Mesenteric fat pad (tissue), 1 donor: ENCODE data around the gene ACTR6. TPM values are rescaled to one million over a fixed set of nuclear protein-coding genes. Genes with fewer than 3 reads are reported as not detected.
"Not testable (repeated sequence)": the region's sequence is repeated elsewhere in the genome, so short reads cannot be mapped to it uniquely, and the experiment has no call there.

ENCODE experiments used
- DNase-seq: peaks from one replicate; pipeline ENCODE4 v3.0.0-alpha.2; 2020; ENCODE audit warnings: low spot score
- long read RNA-seq: library from polyadenylated mRNA; unstranded; transcript quantifications from one replicate; pipeline ENCODE4 v2.0.0, GENCODE V29; 2020
- total RNA-seq: library from RNA; stranded (reverse); fragmentation: NEBNext Ultra II Directional; extraction: Animal tissue kit (Norgen Biotek cat#: 25700); gene quantifications from one replicate; pipeline ENCODE4 v1.2.1, GENCODE V29; 2021
- donor health status: DM: yes; HTN: yes; CAD: no.

The ACTR6 gene
- total RNA-seq = 17.7 TPM
- long read RNA-seq, transcript ACTR6-201 (11 exons, 2,464 nt) = major isoform, 25 of 38 reads
- long read RNA-seq, partial matches to known transcripts = 4 of 38 reads
- long read RNA-seq, other reads (novel, unspliced or antisense) = 5 of 38 reads

DNA sequence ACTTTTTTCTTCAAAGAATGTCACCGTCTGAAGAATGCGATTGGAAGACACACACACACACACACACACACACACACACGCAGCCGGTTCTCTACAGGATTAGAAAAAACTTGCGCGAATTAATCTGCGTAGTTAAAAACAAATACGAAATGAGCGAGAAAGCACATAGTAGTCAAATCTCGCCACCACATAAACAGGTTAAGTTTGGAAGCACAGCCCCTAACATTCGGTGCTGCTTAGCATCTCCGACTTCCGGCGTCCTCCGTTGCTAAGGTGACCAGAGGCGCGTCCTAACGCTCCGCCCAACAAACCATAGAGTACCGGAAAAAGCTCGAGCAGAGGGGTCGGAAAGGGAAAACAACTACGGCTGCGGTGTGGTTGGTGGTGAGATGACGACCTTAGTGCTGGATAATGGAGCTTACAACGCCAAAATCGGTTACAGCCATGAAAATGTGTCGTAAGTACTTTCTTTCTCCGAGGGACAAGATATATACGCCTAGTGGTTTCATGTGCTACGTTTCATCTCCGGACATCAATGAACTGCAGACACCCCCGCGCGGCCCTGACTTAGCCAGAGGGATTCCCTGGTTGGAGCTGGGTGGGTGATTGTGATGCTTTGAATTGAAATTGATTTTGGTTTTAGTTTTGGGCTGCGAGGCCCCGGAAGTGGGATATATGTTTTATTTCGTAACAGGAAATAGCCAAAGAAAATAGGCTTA is at the start of gene ACTR6:
Gene ACTR6 (plus strand): TSS at position 353 of the 719 bp plus-strand sequence. CDS start 37 bp downstream, at position 390.
- peak; percentile 95 for DNase-seq

DNA sequence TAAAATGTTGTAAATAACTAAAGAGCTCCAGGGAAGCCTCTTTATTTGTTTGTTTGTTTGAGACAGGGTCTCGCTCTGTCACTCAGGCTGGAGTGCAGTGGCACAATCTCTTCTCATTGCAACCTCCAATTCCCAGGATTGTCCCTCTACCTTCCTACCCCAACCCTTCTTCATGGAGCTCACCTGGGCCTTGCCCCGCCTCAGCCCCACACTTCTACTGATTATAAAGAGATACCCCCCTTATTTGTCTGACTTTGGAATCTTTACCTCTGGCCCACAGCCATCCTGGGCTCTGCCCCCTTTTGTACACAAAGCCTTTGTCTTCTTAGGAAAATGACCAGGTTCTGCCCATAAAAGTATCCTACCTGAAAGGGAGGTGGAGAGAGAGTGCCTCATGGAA is 48.8 kb upstream of the ACTR6 start:
- no peak for DNase-seq

DNA sequence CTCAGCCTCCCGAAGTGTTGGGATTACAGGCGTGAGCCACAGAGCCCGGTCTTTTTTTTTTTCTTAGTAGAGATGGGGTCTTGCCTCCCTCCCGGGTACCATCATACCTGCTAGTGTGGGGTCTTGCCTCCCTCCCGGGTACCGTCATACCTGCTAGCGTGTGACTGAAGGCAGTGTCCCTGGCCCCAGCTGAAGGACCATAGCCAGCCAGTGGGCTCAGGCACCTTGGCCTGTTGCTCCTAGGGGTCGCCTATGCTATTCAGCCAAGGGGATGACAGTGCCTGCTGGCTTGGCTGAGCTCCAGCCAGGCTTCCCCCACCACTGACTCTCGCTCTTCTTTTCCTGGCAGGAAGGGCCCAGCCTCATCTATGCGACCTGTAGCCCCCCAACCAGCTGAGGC is 47.5 kb upstream of the ACTR6 start:
- no peak for DNase-seq

DNA sequence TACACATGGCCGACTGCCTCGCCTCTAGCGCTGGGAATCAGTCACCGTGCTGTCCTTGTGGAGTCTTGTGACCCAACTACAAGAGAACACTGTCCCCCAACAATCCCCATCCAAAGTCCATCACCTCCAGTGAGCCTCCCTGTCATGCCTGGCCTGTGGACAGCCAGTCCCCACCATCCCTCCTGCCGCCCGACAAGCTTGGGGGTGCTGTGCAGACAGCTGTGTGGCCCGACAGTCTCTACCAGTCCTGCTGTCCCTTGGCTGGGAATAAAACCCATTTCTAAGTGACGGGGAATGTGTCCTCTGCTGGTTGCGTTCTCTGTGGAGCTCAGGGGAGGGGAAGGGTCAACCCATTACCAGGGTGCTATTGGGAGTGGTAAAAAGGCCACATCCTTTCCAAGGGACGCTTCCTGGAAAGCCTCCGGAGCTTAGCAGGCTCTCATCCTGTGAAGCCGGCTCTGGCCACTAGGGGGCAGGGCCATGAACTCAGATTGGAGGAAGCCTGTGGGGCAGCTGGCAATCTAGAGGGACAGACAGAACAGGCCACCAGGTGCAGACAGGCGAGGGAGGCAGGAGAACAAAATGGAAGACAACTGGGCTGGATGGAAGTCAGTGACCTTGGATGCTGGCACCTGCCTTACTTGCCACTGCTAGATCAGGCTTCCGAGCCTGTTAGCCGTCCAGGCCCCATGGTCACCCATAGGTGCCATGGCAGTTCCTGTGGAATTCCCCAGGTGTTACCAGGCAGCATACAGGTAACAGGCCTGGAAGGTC is 46.0 kb upstream of the ACTR6 start:
- DNase-seq = no peak

DNA sequence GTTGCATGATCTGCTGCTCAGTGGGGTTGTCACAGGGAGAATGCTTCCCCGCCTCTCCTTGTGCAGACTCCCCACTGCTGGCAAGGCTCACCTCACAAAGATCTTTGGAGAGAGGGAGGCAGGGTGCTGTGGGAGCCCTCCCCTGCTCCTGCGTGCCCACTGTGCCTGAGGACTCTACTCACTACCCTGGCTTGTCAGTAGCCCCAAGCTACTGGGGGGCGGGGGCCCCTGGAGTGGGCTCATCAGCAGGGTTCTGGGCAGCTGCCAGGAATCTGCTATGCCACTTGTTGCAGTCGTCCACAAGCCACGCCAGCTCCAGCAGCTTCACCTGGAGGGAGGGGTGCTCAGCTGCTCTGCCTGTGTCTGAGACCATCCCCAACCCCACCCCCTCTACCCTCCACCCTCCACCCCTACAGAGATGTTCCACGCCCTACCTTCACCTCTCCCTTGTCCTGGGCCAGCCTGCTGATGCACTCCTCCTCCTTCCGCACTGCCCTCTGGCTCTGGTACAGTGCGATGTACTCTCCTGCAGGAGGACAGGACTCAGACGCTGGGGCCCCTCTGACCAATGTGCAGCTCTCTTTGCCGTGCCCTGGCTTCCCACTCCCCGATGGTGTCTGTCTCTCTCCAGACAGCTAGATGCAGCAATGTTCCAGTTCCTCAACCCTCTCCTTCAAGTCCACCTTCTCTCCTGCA is 43.7 kb upstream of the ACTR6 start:
- no peak for DNase-seq

DNA sequence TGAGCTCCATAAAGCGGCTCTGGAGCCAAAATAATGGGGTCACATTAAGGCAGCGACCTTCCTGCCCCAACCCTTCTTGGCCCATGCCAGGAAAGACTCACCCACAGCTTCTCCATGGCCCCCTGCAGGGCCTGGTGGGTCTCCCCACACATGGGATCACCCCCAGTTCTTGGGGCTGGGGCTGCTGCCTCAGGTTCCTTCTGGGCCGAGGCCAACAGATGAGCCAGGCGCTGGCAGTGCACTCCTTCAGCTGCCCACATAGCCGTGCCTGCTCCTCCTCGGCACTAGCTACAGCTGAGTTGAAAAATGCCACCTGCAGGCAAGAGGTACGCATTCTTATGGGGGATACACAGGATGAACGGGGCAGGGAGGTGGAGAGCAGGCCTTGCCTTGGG is 43.2 kb upstream of the ACTR6 start:
- no peak for DNase-seq

DNA sequence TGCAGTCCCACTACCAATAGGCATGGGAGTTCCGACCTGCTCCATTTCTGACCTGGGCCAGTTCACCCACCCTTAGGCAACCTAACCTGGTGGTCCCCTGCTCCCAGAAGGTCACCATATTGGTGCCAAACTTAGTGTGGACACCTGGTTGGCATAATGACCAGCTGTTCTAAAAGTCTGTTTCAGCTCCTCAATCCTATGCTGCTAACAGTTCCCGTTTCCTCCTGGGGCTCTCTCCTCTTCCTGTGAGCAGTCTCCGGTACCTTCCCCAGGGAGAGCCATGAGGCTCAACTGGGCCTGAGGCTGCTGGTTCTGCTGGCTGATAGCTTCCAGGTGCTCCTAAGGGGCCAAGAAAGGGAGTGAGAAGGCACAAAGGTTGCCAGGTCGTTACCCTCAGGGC is 42.1 kb upstream of the ACTR6 start:
- DNase-seq = no peak

DNA sequence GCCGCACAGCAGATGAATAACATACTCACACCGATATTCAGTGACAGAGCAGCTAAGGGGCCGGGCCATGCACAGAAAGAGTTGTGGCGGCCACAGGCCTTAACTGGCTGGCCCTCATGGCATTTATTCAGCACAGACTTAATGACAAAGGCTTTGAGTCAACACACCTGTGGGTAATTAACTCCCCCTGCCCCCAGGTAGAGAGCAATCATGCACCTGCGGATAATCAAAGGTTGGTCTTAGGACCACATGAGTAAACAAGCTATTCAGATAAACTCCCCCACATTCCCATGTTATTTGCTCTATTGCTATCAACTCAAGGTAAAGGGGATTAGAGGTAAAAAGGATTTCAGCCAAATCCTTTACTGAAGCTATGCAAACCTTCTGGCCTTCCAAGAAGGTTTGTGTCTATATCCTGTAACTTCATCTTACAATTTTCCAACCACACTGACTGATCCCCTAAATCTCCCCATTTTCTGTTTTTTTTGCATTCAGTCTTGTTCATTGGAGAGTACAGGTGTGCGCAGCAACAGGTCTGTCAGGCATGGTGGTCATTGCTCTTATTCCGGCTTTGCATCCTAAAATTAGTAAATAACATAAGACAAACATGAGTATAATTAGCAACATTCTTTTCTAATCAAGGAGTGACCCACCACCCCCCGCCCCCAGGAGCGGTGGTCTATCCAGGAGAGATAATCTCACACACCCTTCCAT is 41.1 kb upstream of the ACTR6 start:
- no peak for DNase-seq

DNA sequence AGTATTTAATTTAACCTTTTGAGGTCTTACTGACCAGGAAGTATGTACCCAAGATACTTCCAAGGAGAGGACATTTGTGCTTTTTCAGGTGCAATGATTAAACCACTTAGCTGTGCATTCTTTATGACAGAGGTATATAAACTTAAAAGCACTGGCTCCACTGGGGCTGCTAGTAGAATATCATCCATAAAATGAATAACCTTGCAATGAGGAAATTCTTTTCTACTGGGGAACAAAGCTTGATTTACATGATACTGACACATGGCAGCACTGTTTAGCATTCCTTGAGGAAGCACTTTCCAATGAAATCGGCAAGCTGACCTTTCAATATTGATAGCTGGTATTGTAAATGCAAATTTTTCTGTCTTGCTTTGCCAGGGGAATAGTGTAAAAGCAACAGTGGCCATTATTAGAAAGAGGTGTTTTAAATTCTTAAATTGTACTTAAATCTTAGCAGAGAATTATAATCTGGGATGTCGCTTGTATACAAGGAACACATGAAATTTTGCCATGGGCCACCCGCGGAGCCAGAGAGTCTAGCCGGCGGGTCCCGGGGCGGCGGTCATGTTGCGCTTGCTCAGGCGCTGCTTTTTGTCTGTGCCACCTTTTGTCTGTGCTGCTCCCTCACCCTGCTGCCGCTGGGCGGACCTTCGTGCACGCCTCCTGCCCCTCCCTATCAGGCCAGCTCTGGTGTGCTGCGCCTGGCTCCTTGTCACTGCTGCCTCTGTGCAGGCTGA is 37.0 kb upstream of the ACTR6 start:
- no peak for DNase-seq

DNA sequence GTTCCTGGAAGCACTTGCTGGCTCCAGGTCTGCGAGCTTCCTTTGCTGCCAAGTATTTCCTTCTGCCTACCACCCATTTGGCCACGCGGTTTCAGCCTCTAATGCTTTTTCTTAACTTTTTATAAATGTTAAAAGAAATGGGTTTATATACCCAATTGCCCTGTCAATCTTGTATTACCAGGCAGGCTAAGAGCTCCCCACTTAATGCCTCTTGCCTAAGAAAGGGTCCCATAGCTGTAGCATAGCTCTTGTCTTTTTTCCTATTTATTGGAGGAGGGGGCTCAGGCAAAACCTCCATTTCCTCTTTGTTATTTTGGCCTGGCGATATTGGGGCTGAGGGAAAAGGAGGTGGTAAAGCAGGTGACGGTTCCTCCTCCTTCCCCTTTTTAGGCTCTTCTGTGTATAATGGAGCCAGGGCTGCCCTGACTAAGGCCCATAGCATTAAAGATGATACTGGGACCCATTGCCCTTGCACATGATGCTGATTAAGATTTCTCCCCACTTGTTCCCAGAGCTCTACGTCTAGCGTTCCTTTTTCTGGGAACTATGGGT is 36.4 kb upstream of the ACTR6 start:
- no peak for DNase-seq

DNA sequence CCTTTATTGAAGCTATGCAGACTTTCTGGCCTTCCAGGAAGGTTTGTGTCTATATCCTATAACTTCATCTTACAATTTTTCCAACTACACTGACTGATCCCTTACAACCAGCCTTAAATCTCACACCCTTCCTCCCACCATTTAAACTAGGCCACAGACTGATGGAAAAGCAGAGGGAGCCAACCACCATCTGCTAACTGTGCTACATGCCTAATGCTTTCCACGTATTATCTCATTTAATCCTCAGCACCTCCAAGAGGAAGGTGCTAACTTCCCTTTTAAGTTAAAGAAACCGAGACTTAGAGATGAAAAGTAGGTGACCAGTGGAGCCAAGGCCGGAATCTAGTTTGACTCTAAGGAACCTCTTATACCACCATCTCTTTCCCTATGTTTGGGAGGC is 35.3 kb upstream of the ACTR6 start:
- no peak for DNase-seq

DNA sequence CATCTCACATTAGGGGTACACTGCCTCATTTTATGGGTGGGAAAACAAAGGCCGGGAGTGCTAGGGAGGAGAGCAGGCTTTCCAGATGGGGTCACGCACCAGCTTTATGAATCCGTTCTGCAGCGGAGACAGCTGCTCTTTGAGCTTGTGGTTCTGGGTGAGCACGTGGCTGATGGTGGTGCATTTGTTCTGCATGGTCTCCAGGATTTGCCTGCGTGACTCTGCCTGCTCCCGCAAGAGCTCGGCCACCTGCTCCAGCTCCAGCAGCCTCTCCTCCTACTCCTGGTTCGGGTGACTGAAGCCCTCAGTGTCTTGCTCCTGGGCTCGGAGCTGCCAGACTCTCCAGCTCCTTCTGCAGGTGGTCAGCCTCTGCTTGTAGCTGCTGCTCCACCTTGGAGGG is 34.4 kb upstream of the ACTR6 start:
- no peak for DNase-seq

DNA sequence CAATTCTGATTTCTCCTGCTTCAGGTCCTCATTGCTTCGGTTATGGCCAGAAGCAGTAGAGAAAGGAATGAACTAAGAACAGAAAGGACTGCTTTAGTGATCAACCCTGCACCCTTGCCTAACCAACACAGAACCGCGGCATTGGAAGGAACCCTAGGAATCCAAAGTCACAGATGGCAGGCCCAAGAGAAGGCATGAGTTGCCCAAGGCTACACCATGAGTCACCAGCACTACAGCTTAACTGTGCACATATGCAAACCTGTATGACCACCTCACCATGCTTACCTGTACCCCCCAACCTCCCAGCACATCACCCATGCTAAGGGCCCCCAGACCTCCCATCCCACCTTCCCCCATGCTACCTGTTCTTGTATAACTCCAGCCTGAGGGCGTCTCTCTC is 32.1 kb upstream of the ACTR6 start:
- DNase-seq = no peak

DNA sequence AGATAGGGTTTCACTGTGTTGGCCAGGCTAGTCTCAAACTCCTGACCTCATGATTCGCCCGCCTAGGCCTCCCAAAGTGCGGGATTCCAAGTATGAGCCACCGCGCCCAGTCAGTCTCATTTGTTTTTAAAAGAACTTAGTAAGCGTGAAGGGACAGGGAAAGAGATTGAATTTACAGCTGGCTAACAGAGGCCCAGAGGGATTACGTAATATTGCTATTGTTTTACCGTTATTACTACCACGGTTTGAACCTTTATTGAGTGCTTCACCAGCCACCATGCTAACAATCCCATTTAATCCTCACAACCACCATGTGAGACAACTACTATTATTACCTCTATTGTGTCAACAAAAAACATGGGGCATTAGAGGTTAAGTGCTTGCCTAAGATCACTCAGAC is 31.3 kb upstream of the ACTR6 start:
- DNase-seq = no peak

DNA sequence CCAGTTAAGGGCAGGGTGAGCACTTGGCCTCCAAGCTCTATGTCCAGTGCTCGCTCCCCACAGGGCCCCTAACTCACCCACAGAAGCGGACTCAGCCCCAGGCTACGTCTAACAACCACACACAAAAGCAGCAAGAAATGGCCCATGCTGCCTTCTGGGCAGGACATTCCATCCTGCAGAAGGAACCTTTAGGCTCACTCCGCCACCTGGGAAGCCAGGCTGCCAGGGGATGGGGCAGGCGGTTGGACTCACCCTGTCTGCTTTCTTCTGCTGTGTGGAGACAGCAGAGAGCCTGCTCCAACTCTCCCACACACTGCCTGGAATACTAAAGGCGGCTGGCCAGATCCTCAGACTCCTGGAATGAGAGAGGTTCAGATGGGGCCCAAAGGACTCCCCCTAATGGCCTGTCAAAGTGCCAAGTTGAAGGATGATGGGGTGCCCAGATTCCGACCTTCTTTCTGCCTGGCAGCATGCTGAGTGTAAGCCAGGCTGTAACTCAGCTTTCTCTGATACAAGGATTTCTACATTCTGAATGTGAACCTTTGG is 30.2 kb upstream of the ACTR6 start:
- no peak for DNase-seq

DNA sequence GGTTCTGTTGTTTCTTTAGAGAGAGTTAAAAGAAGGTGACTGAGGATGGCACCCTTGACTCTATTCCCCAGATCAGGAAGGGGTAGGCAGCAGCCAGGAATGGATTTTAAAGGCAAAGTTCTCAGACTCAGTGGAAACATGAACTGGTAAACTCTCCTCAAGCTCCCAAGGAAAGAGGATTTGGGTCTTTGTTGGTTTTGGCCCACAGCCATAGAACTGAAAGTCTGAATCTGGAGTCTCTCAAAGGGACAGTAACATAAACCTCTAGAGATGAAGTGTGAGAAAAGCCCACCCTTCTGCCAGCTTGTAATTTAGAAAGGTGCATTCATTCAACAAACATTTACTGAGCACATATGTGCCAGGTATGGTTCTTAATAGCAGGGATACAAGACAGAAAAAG is 29.4 kb upstream of the ACTR6 start:
- DNase-seq = no peak

DNA sequence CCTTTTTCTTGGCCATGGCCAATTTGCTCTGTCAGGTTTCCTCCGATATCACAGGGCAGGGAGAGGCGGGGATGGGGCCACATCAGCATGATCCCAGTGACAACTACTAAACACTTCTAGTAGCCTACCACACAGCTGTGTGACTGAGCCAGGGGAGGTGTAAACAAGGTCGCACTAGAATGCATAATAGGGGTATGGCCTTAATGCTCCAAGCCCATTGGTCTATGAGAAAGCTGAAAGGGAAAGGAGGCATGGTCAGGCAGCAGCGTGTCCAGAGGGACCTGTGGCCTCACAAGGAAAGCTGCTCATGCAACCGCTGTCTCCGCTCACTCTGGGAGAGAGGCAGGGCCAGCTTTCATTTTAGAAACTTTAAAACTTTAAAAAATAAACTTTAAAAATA is 27.5 kb upstream of the ACTR6 start:
- DNase-seq = no peak

DNA sequence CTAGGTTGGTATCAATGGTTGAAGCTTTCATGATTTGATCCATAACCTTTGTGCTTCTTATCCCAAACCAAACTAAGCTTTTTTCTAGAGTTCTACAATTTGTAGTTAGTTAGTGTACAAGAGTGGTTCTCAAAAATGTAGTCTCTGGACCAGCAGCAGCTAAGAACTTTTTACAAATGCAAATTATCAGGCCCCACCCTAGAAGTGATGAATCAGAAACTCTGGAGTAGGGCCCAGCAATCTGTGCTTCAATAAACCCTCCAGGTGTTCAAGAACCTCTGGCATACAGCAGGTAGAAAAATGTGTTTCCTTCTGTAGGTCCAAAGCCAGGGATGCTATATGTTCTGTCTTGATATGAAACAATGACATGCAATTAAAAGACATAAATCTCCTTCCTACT is 26.1 kb upstream of the ACTR6 start:
- DNase-seq = no peak

DNA sequence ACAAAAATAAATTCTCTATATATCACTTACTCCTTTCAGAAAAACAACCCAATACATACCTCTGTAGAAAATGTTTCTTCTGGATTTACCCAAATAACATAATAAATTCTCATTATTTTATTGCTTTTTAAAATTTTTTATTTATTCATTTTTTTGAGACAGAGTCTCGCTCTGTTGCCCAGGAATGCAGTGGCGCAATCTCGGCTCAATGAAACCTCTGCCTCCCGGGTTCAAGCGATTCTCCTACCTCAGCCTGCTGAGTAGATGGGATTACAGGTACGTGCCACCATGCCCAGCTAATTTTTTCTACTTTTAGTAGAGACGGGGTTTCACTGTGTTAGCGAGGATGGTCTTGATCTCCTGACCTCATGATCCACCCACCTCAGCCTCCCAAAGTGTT is 24.1 kb upstream of the ACTR6 start:
- DNase-seq = not testable (repeated sequence)

DNA sequence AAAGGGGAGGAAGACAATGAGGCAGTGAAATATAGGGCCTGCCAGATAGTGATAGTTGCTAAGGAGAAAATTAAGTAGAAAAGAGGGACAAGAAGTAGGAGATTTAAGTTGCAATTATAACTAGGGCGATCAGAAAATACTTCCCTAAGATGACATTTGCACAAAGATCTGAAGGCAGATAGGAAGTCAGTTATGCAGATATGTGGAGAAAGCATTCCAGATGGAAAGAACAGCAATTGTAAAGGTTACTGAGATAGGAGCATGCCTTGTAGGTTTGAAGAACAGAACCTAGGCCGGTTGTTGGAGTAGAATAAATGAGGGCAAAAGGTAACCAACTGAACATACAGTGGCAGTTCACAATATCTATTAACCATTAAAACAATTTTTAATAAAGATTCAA is 21.4 kb upstream of the ACTR6 start:
- no peak for DNase-seq
